Motor neuron (in vitro differentiated cells): ENCODE data around the gene ASB7. TPM values are rescaled to one million over a fixed set of nuclear protein-coding genes. Genes with fewer than 3 reads are reported as not detected.

Experiments used
- ATAC-seq, 8 experiments: fragments of 200-7000 bp; cut with Tn5 transposase; replicated peaks in 6 of 8; 2 replicates each; pipeline ENCODE4 v1.8.0; 2021; ENCODE audit warnings: mild to moderate bottlenecking in 8 of 8, moderate library complexity in 8 of 8
- H3K27ac ChIP-seq, 2 donors: fragments of 250-450 bp; sonication (Bioruptor Pico); 2 replicates each; pipeline ENCODE4 v1.9.0; 2021; ENCODE audit warnings: antibody characterized with exemption in 2 of 2, mild to moderate bottlenecking in 2 of 2, moderate library complexity in 1 of 2
- H3K4me1 ChIP-seq, 2 donors: fragments of 250-450 bp; sonication (Bioruptor Pico); replicated peaks in 1 of 2; 2 replicates each; pipeline ENCODE4 v1.6.1; 2021; ENCODE audit warnings: antibody characterized with exemption in 2 of 2, mild to moderate bottlenecking in 2 of 2, moderate library complexity in 1 of 2
- H3K4me3 ChIP-seq, 5 donors: fragments of 250-450 bp; sonication (Bioruptor Pico); 2 replicates each; pipeline ENCODE4 v1.9.0; 2021; ENCODE audit warnings: antibody characterized with exemption in 5 of 5, mild to moderate bottlenecking in 5 of 5, moderate library complexity in 4 of 5
- WGBS, 10 experiments: fragments of 450-650 bp; shearing (Covaris generic); methylation state at CpG; one replicate each; pipeline ENCODE4 v1.0.0; 2022; 5-methylcytosine and 5-hydroxymethylcytosine counted together
- in situ Hi-C, 9 experiments: fragments of 400-800 bp; cut with MboI; loops; one replicate each; pipeline ENCODE4 v1.15.0; 2021; ENCODE audit warnings: low sequenced_read_pairs in 9 of 9, low pct_unique_long_range_greater_than_20kb in 2 of 9; ENCODE audit not compliant: unreplicated experiment in 9 of 9
- total RNA-seq, 8 experiments: library from RNA; unstranded; fragments of 300-600 nt; gene quantifications; 2 replicates each; pipeline versions ENCODE4 v1.2.3 to v1.2.4, GENCODE V29; 2022

ASB7 gene
- total RNA-seq, 8 experiments from 2014 or later, result 6.7 to 17.9 (median 10.6) TPM

DNA sequence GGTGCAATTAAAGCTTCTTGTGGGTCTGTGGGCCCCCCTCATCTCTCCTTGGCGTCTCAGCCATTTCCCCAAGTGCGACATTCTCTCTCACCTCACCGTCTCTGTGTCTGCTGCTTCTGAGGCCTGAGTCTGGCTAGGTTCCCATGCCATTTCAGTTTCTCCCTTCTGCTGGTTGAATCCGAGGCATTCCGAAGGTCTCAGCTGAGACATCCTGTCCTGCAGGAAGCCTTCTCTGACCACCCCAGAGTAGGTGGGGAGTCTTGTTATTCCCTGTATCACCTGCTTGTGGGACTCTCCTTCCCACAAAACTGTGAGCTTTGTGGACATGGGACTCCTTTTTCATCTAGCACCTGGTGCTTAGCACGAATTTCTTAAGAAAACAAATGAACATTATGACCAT, 78.3 kb downstream of the ASB7 start:
- no peak for ATAC-seq
- in situ Hi-C loops, result no loop called here
- Histone ChIP-seq H3K4me3 (no peak overlapping the region), H3K4me1 (no peaks in the 10 kb centered on the region), H3K27ac (no peak overlapping the region)
- 50 to 100% (median 64%) methylated on average over 1 to 6 of the region's 6 CpGs; no CpG with 5 or more reads in 1 of the 10 experiments for whole genome bisulfite sequencing, 10 experiments

DNA sequence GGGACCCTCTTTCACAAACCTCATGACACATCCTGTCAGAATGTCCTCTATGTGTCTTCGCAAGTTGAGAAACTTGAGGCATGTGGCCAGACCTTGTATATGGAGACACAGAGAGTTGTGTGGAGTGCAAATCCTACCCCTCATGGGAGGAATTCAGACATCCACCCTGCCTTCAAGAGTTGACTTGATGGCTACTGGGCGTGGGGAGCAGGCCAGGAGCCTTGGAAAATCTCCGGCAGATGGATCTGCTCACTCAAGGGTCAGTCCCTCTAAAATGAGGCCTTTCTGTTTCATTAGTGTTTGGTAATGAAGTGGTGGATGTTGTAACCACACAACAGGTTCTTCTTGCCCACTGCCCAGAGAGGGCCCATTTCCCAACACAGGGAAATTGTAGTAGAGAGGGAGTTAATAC, 79.0 kb downstream of the ASB7 start:
- no peak overlapping the region for H3K27ac ChIP-seq
- ATAC-seq, result no peak
- no peak overlapping the region for H3K4me3 ChIP-seq
- WGBS, 10 experiments, result 69 to 100% (median 83%) methylated on average over 1 to 3 of the region's 3 CpGs; no CpG with 5 or more reads in 1 of the 10 experiments
- in situ Hi-C loops, result no loop called here
- H3K4me1 ChIP-seq, result no peaks in the 10 kb centered on the region

DNA sequence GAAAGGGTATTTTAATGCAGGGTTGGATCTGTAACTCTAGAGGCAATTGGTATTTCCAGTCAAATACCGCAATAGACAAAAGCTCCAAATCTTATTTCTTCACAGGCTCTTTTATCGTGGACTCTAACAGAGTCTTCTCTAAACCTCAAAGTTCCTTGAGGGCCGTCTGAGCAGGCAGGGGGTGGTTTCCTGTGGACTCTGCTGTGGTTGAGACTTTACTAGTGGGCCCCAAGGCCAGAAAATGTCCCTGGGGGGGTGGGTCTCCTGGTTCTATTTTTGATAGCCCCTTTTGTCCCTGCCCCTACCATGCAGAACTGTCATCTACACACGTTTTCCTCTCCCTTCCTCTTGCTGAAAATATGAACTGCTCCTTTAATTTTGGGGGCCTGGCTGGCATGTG, 80.1 kb downstream of the ASB7 start:
- ATAC-seq, result no peak
- H3K4me1 ChIP-seq, result no peaks in the 10 kb centered on the region
- 40 to 87% (median 61%) methylated on average over 2 to 3 of the region's 4 CpGs; no CpG with 5 or more reads in 2 of the 10 experiments for WGBS, 10 experiments
- H3K4me3 ChIP-seq, result no peak overlapping the region
- no peak overlapping the region for H3K27ac ChIP-seq
- in situ Hi-C loops, result no loop called here

DNA sequence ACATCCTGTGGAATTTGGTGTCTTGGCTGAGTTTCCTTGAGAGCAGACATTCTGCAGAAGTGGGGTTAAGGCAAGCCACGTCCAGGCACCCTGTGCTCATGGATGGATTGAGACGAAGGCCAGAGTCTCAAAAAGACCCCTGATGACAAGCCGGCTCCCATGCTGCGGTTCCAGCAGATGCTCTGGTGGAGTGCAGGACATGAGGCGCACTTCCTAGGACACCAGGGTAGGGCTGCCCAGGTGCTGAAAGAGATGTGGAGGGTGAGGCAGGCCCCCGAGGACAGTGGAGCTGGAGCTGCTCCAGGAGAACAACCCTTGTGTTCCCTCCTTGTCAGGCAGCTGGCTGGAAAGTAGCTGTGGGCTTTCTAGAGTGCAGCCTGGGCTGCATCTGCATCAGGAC, 81.0 kb downstream of the ASB7 start:
- in situ Hi-C loops, result no loop called here
- no peak overlapping the region for H3K4me3 ChIP-seq
- WGBS, 10 experiments, result 33 to 100% (median 65%) methylated on average over 1 to 4 of the region's 6 CpGs; no CpG with 5 or more reads in 4 of the 10 experiments
- H3K27ac ChIP-seq, result no peak overlapping the region
- H3K4me1 ChIP-seq, result no peaks in the 10 kb centered on the region
- ATAC-seq, result no peak

GRCh38 chr15:100684591-100684990, 82.2 kb downstream of the ASB7 start:
- no peak overlapping the region for H3K27ac ChIP-seq
- in situ Hi-C loops, result no loop called here
- no peak for ATAC-seq
- no peak overlapping the region for H3K4me3 ChIP-seq
- H3K4me1 ChIP-seq, result no peaks in the 10 kb centered on the region
- 90 to 100% (median 100%) methylated on average over 1 to 4 of the region's 6 CpGs; no CpG with 5 or more reads in 6 of the 10 experiments for WGBS, 10 experiments

DNA sequence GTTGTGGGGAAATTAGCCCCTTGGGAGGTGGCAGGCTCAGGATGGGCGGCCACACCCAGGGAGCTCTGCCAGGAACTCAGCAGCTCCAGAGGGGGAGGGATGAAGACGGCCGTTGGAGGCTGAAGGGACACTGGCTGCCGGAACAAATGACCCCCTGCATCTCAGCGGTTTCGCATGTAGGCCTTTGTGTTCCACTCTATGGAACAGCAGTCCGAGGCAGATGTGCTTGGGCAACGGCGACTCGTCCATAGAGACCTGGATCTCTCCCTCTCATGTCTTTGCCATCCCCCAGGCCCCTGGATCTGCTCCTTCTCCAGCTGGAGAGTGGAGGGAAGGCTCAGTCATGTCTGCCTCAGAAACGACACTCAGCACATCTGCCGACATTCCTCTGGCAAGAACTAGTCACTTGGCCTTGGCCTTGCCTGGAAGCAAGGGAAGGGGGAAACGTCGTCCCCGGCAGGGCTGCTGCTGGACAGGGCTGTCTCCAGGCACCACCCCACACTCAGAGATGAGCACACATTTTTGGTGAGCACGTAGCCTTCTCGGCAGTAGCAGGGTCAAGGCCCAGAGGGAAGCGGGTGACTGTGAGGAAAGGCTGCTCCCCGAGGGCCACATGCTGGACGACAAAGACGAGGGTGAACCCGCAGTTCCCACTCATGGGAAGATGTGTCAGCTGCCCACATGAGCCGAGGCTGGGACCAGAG, 83.8 kb downstream of the ASB7 start:
- ATAC-seq, result peak in 3 of 8 experiments; percentile 8 to 68 (median 28)
- H3K27ac ChIP-seq, result no peak overlapping the region
- no peak overlapping the region for H3K4me3 ChIP-seq
- in situ Hi-C loops, result no loop called here
- WGBS, 10 experiments, result 67 to 95% (median 88%) methylated on average over 4 to 10 of the region's 23 CpGs; no CpG with 5 or more reads in 4 of the 10 experiments
- no peaks in the 10 kb centered on the region for H3K4me1 ChIP-seq

DNA sequence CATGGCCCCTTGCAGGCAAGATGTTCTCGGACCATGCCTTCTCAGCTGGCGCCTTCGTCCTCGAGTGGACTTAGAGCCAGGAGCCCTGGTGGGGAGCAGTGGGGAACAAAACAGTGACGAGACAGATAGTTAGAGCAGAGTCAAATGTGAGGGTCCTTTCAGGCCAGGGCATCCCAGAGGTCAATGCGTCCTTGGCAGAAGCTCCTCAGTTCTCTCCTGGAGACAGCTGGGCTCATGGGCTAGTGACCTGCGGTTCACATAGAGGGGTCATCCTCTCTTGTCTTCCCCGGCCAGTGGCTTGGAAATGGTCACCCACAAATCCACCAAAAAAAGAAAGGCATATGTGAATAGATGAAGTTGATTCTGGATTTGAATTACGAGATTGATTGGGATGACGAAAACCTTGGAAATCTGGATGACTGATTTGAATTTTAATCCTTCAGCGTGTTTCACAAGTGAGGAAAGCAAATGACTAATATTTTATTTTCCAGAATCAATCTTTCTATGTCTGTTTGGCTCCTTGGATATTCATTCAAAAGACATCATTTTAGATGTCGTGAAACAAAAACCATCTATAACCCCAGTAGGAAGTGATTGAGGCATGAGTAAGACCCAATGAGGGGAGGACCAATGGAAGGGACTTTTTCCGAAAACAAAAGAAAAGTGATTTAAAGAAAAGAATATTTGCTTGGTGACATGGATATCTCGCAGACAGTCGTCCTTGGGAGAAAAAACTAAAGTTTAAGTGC, 84.5 kb downstream of the ASB7 start:
- no peak overlapping the region for H3K4me3 ChIP-seq
- H3K4me1 ChIP-seq, result no peaks in the 10 kb centered on the region
- 12 to 100% (median 82%) methylated on average over 2 to 11 of the region's 15 CpGs for WGBS, 10 experiments
- in situ Hi-C loops, result no loop called here
- ATAC-seq, result peak in 2 of 8 experiments; percentile 11
- no peak overlapping the region for H3K27ac ChIP-seq

- in situ Hi-C loops, result no loop called here
- Histone ChIP-seq H3K4me1 (no peaks in the 10 kb centered on the region), H3K4me3 (no peak overlapping the region), H3K27ac (no peak overlapping the region)
- peak in 3 of 8 experiments; percentile 80 to 89 (median 82) for ATAC-seq
- WGBS, 10 experiments, result 0 to 74% (median 40%) methylated on average over 1 to 11 of the region's 11 CpGs; no CpG with 5 or more reads in 1 of the 10 experiments
Measured at GRCh38 chr15:100687582-100688141, 85.3 kb downstream of the ASB7 start.

- Histone ChIP-seq H3K27ac (no peak overlapping the region), H3K4me3 (no peak overlapping the region), H3K4me1 (no peaks in the 10 kb centered on the region)
- ATAC-seq, result no peak
- 50 to 100% (median 81%) methylated on average over 1 to 7 of the region's 13 CpGs; no CpG with 5 or more reads in 2 of the 10 experiments for WGBS, 10 experiments
- in situ Hi-C loops, result no loop called here
Measured at GRCh38 chr15:100688549-100689120, 86.2 kb downstream of the ASB7 start.

DNA sequence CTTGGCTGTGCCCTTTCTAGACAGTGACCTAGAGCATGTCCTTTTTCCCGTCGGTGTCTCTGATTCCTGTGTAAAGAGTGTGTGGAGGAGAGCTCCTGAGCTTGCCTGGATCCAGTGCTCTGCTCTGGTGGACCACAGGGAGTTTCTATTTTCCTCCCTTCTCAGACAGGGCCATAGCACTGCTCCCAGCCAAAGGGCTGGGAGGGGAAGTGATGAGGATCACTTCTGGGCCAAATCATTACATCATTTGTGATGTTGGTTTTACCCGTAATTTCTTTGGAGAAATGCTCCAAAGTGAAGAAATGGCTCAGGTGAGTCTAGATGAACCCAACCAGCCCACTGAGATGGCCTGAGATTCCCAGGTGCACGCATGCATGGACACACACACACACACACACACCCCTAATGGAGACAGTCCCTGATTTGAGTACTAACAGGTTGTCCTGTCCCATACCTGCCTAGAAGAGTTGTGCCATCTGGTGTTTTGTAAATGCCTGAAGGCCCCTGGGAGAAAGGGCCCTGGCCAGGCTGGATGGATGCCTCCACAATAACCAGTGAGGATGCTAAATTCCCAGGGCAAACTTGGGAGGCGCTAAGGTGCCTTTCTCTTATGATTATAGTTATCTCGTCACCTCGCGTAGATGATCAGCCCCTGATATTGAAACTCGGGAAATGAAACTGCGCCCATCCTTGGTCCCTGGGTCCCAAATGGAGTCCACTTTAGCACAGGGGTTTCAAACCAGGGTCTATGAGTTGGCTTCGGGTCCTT, 86.9 kb downstream of the ASB7 start:
- no peaks in the 10 kb centered on the region for H3K4me1 ChIP-seq
- in situ Hi-C loops, result no loop called here
- ATAC-seq, result no peak

DNA sequence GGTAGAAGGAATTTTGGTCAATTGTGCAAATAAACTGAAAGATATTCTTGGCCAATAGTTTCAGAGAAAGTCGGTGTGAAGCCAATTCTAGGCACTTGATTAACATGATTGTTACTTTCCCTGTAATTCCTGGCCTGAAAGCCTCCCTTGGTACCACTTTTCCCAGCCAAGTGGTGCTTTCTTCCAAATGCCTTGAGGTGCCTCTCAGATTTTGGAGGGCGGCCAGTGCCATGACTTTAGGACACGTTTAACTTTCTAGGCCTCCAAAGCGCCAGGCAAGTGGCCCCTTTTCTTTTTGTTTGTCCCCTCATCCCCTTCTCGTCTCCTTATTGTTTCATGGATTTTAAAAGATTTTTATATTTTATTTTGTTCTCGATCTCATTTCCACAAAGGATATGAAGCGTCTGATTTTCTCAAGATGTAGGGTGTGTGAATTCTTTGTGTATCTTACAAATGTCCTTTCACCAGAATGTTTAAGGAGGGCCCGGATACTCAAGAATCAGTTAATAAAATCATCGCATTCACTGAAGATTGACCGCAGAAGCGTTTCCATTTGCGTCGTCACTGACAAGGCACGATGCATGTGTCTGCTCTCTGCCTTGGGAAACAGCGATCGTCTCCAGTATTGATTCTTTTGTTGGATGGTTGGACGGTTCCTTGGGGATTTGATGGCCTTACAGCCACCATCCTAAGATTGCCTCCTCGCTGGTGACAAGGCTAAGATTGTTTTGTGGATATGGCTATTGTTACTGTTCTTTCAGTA, 87.8 kb downstream of the ASB7 start:
- ATAC-seq, result no peak
- Histone ChIP-seq H3K27ac (no peak overlapping the region), H3K4me1 (no peaks in the 10 kb centered on the region), H3K4me3 (no peak overlapping the region)
- in situ Hi-C loops, result no loop called here
- 57 to 94% (median 87%) methylated on average over 5 to 16 of the region's 18 CpGs for WGBS, 10 experiments

More for the DNA sequence above, 86.9 kb downstream of the ASB7 start:
- H3K4me3 ChIP-seq, result no peak overlapping the region
- 80 to 96% (median 92%) methylated on average over 1 to 7 of the region's 11 CpGs; no CpG with 5 or more reads in 2 of the 10 experiments for WGBS, 10 experiments
- H3K27ac ChIP-seq, result no peak overlapping the region

GRCh38 chr15:100690795-100691158, 88.4 kb downstream of the ASB7 start:
- ATAC-seq, result no peak
- no peak overlapping the region for H3K4me3 ChIP-seq
- no peaks in the 10 kb centered on the region for H3K4me1 ChIP-seq
- in situ Hi-C loops, result no loop called here
- no peak overlapping the region for H3K27ac ChIP-seq
